K562 (cell line): Measurements from ENCODE around the gene EML2. TPM values are rescaled to one million over a fixed set of nuclear protein-coding genes. Genes with fewer than 3 reads are reported as not detected.

Source experiments
- ADNP ChIP-seq: fragments of 200-800 bp; sonication (Bioruptor generic); IDR thresholded peaks from 2 replicates; pipeline ENCODE4 v1.6.1; 2016; ENCODE audit warnings: missing genetic modification characterization, missing compliant biosample characterization
- DIDO1 ChIP-seq: fragments of 450-650 bp; IDR thresholded peaks from 2 replicates; pipeline ENCODE4 v1.6.1; 2016; ENCODE audit warnings: low read depth, missing biosample characterization, missing genetic modification characterization
- FOXA3 ChIP-seq, 2 experiments: fragments of 450-650 bp in 1 of 2; sonication (generic) in 1 of 2; formaldehyde crosslinking; IDR thresholded peaks in 1 of 2; conservative IDR thresholded peaks in 1 of 2; 2 replicates each; pipeline versions ENCODE4 v1.4.0 to v1.8.0; 2020 to 2022; ENCODE audit warnings: mild to moderate bottlenecking in 2 of 2, missing genetic modification reagents in 1 of 2
- HDAC8 ChIP-seq: fragments of 450-650 bp; IDR thresholded peaks from 2 replicates; pipeline ENCODE4 v1.6.1; 2016; ENCODE audit warnings: mild to moderate bottlenecking, missing genetic modification characterization, moderate library complexity, missing compliant biosample characterization
- HNRNPL ChIP-seq: fragments of 200-400 bp; formaldehyde crosslinking; IDR thresholded peaks from 2 replicates; pipeline ENCODE4 v1.6.1; 2017; ENCODE audit warnings: low read depth, mild to moderate bottlenecking, low read length
- ILF3 ChIP-seq: fragments of 450-650 bp; IDR thresholded peaks from 2 replicates; pipeline ENCODE4 v1.6.1; 2018; ENCODE audit warnings: antibody characterized with exemption, mild to moderate bottlenecking, moderate library complexity, borderline replicate concordance
- MCM2 ChIP-seq: fragments of 450-650 bp; IDR thresholded peaks from 2 replicates; pipeline ENCODE4 v1.6.1; 2017; ENCODE audit warnings: low read depth, mild to moderate bottlenecking
- MITF ChIP-seq: IDR thresholded peaks from 2 replicates; pipeline ENCODE4 v1.6.1; 2014; ENCODE audit warnings: antibody characterized with exemption
- NCOA2 ChIP-seq, 2 experiments: fragments of 450-650 bp; IDR thresholded peaks; 2 replicates each; pipeline ENCODE4 v1.6.1; 2018; ENCODE audit warnings: mild to moderate bottlenecking in 2 of 2, moderate library complexity in 1 of 2; ENCODE audit not compliant: partially characterized antibody in 2 of 2
- NR0B1 ChIP-seq: fragments of 450-650 bp; IDR thresholded peaks from one replicate; pipeline ENCODE4 v1.6.1; 2018; ENCODE audit warnings: mild to moderate bottlenecking, moderate library complexity; ENCODE audit not compliant: partially characterized antibody
- NRF1 ChIP-seq, 2 experiments: fragments of 450-650 bp; IDR thresholded peaks in 1 of 2; conservative IDR thresholded peaks in 1 of 2; 2 replicates each; pipeline ENCODE4 v1.6.1; 2014; ENCODE audit warnings: mild to moderate bottlenecking in 2 of 2
- PCBP2 ChIP-seq: fragments of 200-400 bp; formaldehyde crosslinking; IDR thresholded peaks from 2 replicates; pipeline ENCODE4 v1.6.1; 2018; ENCODE audit warnings: low read length, low read depth, mild to moderate bottlenecking, moderate library complexity; ENCODE audit not compliant: poor library complexity, severe bottlenecking
- POLR2AphosphoS2 ChIP-seq: IDR thresholded peaks from 2 replicates; pipeline ENCODE4 v1.6.1; 2012; ENCODE audit warnings: low read length, improper control_type of control experiment
- RBBP5 ChIP-seq: fragments of 200-600 bp; sonication (generic); IDR thresholded peaks from 2 replicates; pipeline ENCODE4 v1.6.1; 2012; ENCODE audit warnings: borderline replicate concordance, mild to moderate bottlenecking, low read length, control low read depth, inconsistent platforms; ENCODE audit not compliant: insufficient read depth, poor library complexity, severe bottlenecking
- SMARCA4 ChIP-seq: fragments of 450-650 bp; IDR thresholded peaks from 2 replicates; pipeline ENCODE4 v1.6.1; 2016
- ZBTB12 ChIP-seq: fragments of 250-450 bp; sonication (Bioruptor Pico); IDR thresholded peaks from 2 replicates; pipeline ENCODE4 v1.4.0; 2020
- ZNF23 ChIP-seq: fragments of 250-450 bp; sonication (Bioruptor Pico); IDR thresholded peaks from 2 replicates; pipeline ENCODE4 v1.4.0; 2020; ENCODE audit warnings: mild to moderate bottlenecking
- polyA plus RNA-seq, 8 experiments: library from polyadenylated mRNA; depleted of rRNA in 4 of 8; stranded (reverse) in 5 of 8; unstranded in 3 of 8; fragments of >200 nt; fragmentation: Nextera tagmentation in 2 of 8; fragmentation: Illumina TruSeq in 1 of 8; extraction: Ambion mirVana in 2 of 8; extraction: Trizol in 1 of 8; gene quantifications; 2 replicates each; pipeline versions ENCODE4 v1.2.1 to v1.2.3, GENCODE V29; 2011 to 2014; ENCODE audit warnings: inconsistent platforms in 1 of 8, missing spikeins in 1 of 8
- total RNA-seq, 7 experiments: library from RNA; depleted of rRNA in 6 of 7; stranded (reverse); fragments of >200 nt in 6 of 7; fragmentation: Illumina TruSeq in 2 of 7; extraction: Trizol in 2 of 7; gene quantifications; 2 replicates each; pipeline versions ENCODE4 v1.2.1 to v1.2.3, GENCODE V29; 2011 to 2021; ENCODE audit warnings: low replicate concordance in 1 of 7
- TF ChIP-seq, protein P1 (sequence below): IDR thresholded peaks from 2 replicates; pipeline ENCODE4 v1.6.1; 2011; ENCODE audit warnings: borderline replicate concordance, low read depth, mild to moderate bottlenecking, moderate library complexity, low read length; ENCODE audit not compliant: insufficient read depth, poor library complexity, severe bottlenecking
- TF ChIP-seq, protein P2 (sequence below), 2 experiments: fragments of 450-650 bp in 1 of 2; sonication (generic) in 1 of 2; formaldehyde crosslinking in 1 of 2; IDR thresholded peaks in 1 of 2; conservative IDR thresholded peaks in 1 of 2; 2 replicates each; pipeline versions ENCODE4 v1.6.1 to v1.8.1; 2016 to 2023; ENCODE audit warnings: mild to moderate bottlenecking in 2 of 2, moderate library complexity in 2 of 2, inconsistent platforms in 1 of 2, missing genetic modification reagents in 1 of 2

EML2 gene
- total and polyA plus RNA-seq, 9 of the 15 experiments (the other 6 are each of a cell fraction or from before 2014, with no cell fraction given) = 2.6 to 69.6 (median 24.8) TPM

GRCh38 chr19:45632468-45633196, 6.6 kb downstream of the EML2 start (continued):
- TF ChIP-seq, protein P1, sequence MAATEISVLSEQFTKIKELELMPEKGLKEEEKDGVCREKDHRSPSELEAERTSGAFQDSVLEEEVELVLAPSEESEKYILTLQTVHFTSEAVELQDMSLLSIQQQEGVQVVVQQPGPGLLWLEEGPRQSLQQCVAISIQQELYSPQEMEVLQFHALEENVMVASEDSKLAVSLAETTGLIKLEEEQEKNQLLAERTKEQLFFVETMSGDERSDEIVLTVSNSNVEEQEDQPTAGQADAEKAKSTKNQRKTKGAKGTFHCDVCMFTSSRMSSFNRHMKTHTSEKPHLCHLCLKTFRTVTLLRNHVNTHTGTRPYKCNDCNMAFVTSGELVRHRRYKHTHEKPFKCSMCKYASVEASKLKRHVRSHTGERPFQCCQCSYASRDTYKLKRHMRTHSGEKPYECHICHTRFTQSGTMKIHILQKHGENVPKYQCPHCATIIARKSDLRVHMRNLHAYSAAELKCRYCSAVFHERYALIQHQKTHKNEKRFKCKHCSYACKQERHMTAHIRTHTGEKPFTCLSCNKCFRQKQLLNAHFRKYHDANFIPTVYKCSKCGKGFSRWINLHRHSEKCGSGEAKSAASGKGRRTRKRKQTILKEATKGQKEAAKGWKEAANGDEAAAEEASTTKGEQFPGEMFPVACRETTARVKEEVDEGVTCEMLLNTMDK = no peak
- TF ChIP-seq, protein P2, sequence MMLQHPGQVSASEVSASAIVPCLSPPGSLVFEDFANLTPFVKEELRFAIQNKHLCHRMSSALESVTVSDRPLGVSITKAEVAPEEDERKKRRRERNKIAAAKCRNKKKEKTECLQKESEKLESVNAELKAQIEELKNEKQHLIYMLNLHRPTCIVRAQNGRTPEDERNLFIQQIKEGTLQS (IDR thresholded peaks at IDR 0.05) = peak; percentile 94
- TF ChIP-seq, protein P2 (CRISPR knock-in tag; conservative IDR thresholded peaks at IDR 0.05) = peak; percentile 29; the same call in 1 of the 2 replicates
- no peak for TF ChIP-seq SMARCA4
- no peak for TF ChIP-seq NR0B1
- no peak for TF ChIP-seq FOXA3 (CRISPR knock-in tag; conservative IDR thresholded peaks at IDR 0.05 in 1 of 2, IDR thresholded peaks at IDR 0.05 in 1 of 2)
- TF ChIP-seq ZNF23 = no peak
- TF ChIP-seq DIDO1 (tag) = no peak
- TF ChIP-seq RBBP5 = no peak
- no peak for TF ChIP-seq NRF1 (conservative IDR thresholded peaks at IDR 0.05 in 1 of 2, IDR thresholded peaks at IDR 0.05 in 1 of 2)
- no peak for TF ChIP-seq HNRNPL
- no peak for TF ChIP-seq MITF
- TF ChIP-seq ADNP (tag) = no peak
- no peak for TF ChIP-seq ILF3
- no peak for TF ChIP-seq PCBP2
- TF ChIP-seq POLR2AphosphoS2 = no peak
- no peak for TF ChIP-seq MCM2
- no peak for TF ChIP-seq NCOA2 (IDR thresholded peaks at IDR 0.05; ENCODE audit: partially characterized antibody in 2 of 2)
- TF ChIP-seq HDAC8 = no peak
- TF ChIP-seq ZBTB12 = peak; percentile 74
